ENCODE measurements around the gene NXPH3.

GRCh38 chr17:49631496-49631895 is 55.8 kb downstream of the NXPH3 start:
- TF ChIP-seq POLR2AphosphoS5 (IDR thresholded peaks at IDR 0.05; ENCODE audit: low read depth, low read length) (no peak), MAX (IDR thresholded peaks at IDR 0.05) (no peak), CTCF (IDR thresholded peaks at IDR 0.05 in 2 of 3, conservative IDR thresholded peaks at IDR 0.05 in 1 of 3; ENCODE audit: borderline replicate concordance in 1 of 3, insufficient read depth in 1 of 3, low read depth in 2 of 3, low read length in 2 of 3) (no peak), REST (IDR thresholded peaks at IDR 0.05; ENCODE audit: low read depth) (no peak), POLR2A (IDR thresholded peaks at IDR 0.05; ENCODE audit: borderline replicate concordance, extremely low read depth, insufficient read depth, insufficient read length) (no peak), ATF3 (IDR thresholded peaks at IDR 0.05) (no peak)

Measured in HCT116 (cell line).